GM18517 (cell line): ENCODE data around the gene TLCD4.
A peak's percentile ranks its signal among the peaks of the same experiment; 100 is the strongest.

Source experiments
- ATAC-seq: cut with Tn5 transposase; IDR thresholded peaks from one replicate; pipeline ENCODE4 v1.9.1; 2021; ENCODE audit warnings: mild to moderate bottlenecking, moderate library complexity; ENCODE audit not compliant: unreplicated experiment

The TLCD4 gene

GRCh38 chr1:95094923-95095322 lies 22.2 kb upstream of the TLCD4 start:
- ATAC-seq = no peak

GRCh38 chr1:95095833-95096217 lies 21.3 kb upstream of the TLCD4 start:
- ATAC-seq = peak; percentile 86

GRCh38 chr1:95096218-95096841 lies 20.8 kb upstream of the TLCD4 start:
- ATAC-seq = peak; percentile 24

GRCh38 chr1:95097426-95097825 lies 19.7 kb upstream of the TLCD4 start:
- no peak for ATAC-seq

GRCh38 chr1:95098196-95098595 lies 19.0 kb upstream of the TLCD4 start:
- no peak for ATAC-seq

- no peak for ATAC-seq
These were observed 8.4 kb upstream of the TLCD4 start for GRCh38 chr1:95108792-95109191.

- ATAC-seq = no peak
These were observed 6.1 kb upstream of the TLCD4 start for GRCh38 chr1:95111014-95111413.

GRCh38 chr1:95113684-95114083 lies 3.5 kb upstream of the TLCD4 start:
- no peak for ATAC-seq

- ATAC-seq = no peak
These were observed 1.4 kb upstream of the TLCD4 start for GRCh38 chr1:95115708-95116137.

DNA sequence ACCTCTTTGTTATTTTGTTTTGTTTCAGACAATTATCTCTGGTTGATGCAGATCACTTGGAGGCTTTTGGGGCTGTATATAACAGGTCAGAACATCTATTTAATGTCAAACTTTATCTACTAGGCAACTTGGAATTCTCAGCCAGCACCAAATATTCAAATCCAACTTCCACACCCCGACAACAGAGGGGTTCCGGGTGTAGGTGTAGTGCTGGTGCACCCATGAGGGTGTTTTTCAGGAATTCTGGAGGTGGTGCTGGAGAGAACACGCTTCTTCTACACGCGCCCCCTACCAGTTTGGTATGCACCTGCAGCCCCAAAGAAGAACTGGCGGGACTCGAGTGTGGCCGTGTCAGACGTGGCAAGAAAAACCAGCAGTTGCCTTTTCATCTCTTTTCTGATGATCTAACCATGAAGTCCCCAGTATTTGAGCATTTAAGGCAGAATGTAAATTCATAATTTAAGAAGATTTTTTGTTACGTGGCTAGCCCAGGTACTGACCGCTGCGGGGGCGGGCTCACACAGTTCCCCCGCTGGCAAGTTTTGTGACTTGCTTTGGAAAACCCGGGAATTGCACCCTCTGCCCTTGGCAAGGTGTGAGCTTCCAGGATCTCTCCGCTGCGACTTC lies 462 bp upstream of the TLCD4 start:
- peak; percentile 49 for ATAC-seq

DNA sequence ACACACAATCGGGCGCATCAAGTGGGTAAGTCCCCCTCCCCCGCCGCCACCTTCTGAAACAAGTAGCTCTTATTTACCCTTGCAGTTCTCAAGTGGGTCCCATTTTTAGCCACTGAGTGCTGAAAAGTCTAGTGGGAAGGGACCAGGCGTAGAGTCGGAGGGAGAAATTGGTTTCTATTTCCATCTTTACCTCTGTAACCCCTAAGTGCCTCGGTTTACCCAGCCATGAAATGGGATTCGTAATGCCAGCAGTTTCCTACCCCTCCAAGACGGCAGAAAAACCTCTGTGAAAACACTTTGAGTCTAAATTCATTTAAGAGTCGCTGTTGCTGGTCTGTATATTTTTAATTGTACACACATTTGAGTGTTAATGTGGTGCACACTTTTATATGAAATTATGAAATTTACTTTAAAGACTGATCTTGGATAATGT lies 928 bp downstream of the TLCD4 start:
- ATAC-seq = no peak

- ATAC-seq = no peak
These were observed 1.6 kb downstream of the TLCD4 start for GRCh38 chr1:95118710-95119109.

GRCh38 chr1:95119273-95119672 lies 2.1 kb downstream of the TLCD4 start:
- no peak for ATAC-seq

DNA sequence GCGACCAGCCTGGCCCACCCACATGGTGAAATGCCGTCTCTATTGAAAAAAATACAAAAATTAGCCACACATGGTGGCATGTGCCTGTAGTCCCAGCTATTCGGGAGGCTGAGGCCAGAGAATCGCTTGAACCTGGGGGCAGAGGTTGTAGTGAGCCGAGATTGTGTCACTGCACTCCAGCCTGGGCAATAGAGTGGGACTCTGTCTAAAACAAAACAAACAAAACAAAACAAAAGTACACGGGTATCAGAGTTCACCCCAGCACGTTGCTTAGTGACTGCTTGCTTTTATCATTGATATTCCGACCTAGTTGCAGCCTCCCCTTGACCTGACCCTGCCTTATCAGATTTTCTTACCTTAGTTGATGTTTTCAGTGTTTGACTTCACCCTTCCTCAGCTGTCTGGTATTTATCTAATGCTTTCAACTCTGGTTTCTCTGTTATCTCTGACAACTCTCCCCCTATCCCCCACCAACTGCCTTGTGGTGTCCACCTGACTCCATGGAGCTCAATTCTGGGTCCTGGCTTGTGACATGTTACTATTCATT lies 5.1 kb downstream of the TLCD4 start:
- ATAC-seq = no peak

DNA sequence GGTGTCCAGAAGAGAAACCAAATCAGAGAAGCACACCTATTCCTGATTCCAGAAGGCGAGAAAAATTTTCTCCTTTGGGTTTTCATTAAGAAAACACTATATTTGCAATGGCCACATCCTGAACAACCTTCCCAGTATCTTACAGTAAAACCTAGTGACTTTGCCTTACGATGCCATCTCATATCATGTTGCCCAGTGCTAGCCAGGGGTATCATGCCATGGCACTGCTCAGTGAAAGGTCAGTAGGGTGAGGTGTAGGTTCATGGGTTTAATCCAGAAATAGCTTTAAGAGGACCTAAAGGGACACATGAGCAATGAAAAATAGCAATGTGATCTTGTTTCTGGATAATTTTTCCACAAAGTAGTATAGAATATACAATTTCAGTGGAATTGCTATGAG lies 7.2 kb downstream of the TLCD4 start:
- no peak for ATAC-seq

DNA sequence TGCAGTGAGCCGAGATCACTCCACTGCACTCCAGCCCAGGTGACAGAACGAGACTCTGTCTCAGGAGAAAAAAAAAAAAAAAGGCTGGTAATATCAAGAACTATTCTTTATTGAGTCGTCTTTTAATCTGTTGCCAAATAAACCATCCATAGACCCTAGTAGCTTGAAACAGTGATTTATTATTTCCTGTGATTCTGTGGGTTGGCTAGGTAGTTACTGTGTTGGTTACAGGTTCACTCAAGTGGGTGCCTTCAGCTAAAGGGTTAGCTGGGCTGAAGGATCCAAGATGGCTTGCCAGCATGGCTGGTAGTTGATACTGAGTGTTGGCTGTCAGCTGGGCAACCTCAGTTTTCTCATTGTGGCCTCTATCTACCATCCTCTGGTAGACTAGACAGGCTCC lies 9.2 kb downstream of the TLCD4 start:
- no peak for ATAC-seq

DNA sequence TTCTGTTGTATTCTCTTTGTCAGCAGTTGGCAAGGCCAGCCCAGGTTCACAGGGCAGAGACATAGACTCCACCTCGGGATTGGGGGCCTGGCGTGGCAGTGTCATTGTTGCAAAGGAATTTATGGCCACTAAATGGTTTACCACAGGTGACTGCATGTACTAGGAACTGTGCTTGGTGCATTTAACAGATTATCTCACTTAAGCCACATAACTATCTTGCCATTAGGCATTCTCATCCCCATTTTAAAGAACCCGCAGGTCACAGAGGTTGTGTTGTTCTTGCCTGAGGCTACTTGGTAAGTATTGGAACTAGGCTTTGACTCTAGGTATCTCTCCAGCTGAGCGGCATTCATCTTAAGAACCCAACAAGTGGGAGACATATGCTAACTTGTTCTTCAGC lies 9.7 kb downstream of the TLCD4 start:
- no peak for ATAC-seq

DNA sequence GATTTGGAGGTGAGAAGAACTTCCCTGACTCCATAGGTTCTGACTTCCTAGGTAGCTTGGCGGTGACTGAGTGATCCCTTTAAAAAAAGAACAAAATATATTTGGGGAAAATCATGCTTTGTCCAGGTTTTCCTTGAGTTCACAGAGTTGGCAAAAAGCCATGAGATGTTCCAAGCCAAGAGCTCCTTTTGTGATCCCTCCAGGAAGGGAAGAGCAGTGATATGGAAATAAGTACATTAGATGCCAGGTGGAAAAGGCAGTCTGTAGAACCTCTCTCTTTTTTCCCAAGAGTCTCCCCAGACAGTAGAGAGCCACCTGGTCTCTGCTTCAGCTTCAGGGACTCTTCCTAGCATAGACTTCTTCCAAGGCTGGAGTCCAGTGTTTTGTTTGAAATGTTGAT lies 10.2 kb downstream of the TLCD4 start:
- no peak for ATAC-seq

GRCh38 chr1:95132762-95133161 lies 15.6 kb downstream of the TLCD4 start:
- ATAC-seq = no peak

GRCh38 chr1:95133687-95134086 lies 16.5 kb downstream of the TLCD4 start:
- no peak for ATAC-seq

GRCh38 chr1:95138223-95138622 lies 21.1 kb downstream of the TLCD4 start:
- no peak for ATAC-seq

GRCh38 chr1:95139039-95139438 lies 21.9 kb downstream of the TLCD4 start:
- no peak for ATAC-seq

GRCh38 chr1:95140791-95141190 lies 23.6 kb downstream of the TLCD4 start:
- ATAC-seq = no peak
